ENCODE data around the gene NIP7. TPM values are rescaled to one million over a fixed set of nuclear protein-coding genes. Genes with fewer than 3 reads are reported as not detected.
A peak's percentile ranks its signal among the peaks of the same experiment; 100 is the strongest.

NIP7 gene
- total RNA-seq, 1 experiment from 2014 or later = 72.8 TPM

- Mint-ChIP-seq H3K27me3 (ENCODE audit: low read depth) (no peaks in the 10 kb centered on the region), H3K9me3 (no peaks in the 10 kb centered on the region), H3K4me1 (no peaks in the 10 kb centered on the region), H3K4me3 (no peak overlapping the region), H3K27ac (peak overlapping the region in 1 of 3 experiments; percentile 59; a peak in 1 of 7 replicates), H3K36me3 (ENCODE audit: insufficient read depth in 1 of 3, low read depth in 3 of 3) (peaks cover 48 to 89% (median 79%) of the 10 kb centered on the region in 3 experiments)
- Histone ChIP-seq H3K9me3 (ENCODE audit: control insufficient read depth, low read depth, low read length) (no peaks in the 10 kb centered on the region), H4K5ac (ENCODE audit: insufficient read length, low read depth, low read length) (no peak overlapping the region), H3K23ac (ENCODE audit: insufficient read length, low read depth, low read length) (no peak overlapping the region), H3K23me2 (ENCODE audit: insufficient read length, low read depth, low read length, poor library complexity, severe bottlenecking) (no peaks in the 10 kb centered on the region), H3K27ac (ENCODE audit: insufficient read length, low read depth, low read length) (no peak overlapping the region), H3T11ph (ENCODE audit: low read length) (no peak overlapping the region), H3K14ac (ENCODE audit: insufficient read depth, low read length) (no peak overlapping the region), H4K91ac (ENCODE audit: insufficient read length, low read depth, low read length) (no peak overlapping the region), H3K79me1 (ENCODE audit: insufficient read depth, low read depth, low read length, poor library complexity, severe bottlenecking) (peaks cover 7% of the 10 kb centered on the region), H3K4me2 (ENCODE audit: insufficient read depth, insufficient read length, low read length) (no peak overlapping the region), H2AFZ (ENCODE audit: low read length) (no peak overlapping the region), H3K27me3 (ENCODE audit: insufficient read depth, low read length) (no peaks in the 10 kb centered on the region), H4K20me1 (ENCODE audit: control insufficient read depth, insufficient read depth, insufficient read length) (no peaks in the 10 kb centered on the region), H3K4ac (ENCODE audit: low read depth, low read length) (no peak overlapping the region), H3K9ac (ENCODE audit: extremely low read depth, insufficient read length, low read length) (no peak overlapping the region), H2BK5ac (ENCODE audit: insufficient read length, low read length) (no peak overlapping the region), H3K4me1 (ENCODE audit: insufficient read depth, low read length) (no peaks in the 10 kb centered on the region), H2BK12ac (ENCODE audit: insufficient read length, low read depth, low read length) (no peak overlapping the region), H2BK120ac (ENCODE audit: low read depth, low read length, poor library complexity, severe bottlenecking) (no peak overlapping the region), H2AK5ac (ENCODE audit: insufficient read length, low read length) (no peak overlapping the region), H3K79me2 (ENCODE audit: insufficient read depth, low read length) (no peaks in the 10 kb centered on the region), H2BK15ac (ENCODE audit: low read depth, low read length) (no peak overlapping the region), H3K56ac (ENCODE audit: insufficient read length, low read depth, low read length) (no peak overlapping the region), H2BK20ac (ENCODE audit: low read depth, low read length, poor library complexity, severe bottlenecking) (no peak overlapping the region), H3K18ac (ENCODE audit: insufficient read length, low read depth, low read length) (no peak overlapping the region), H4K8ac (replicated peaks; ENCODE audit: insufficient read length, low read depth, low read length) (no peak overlapping the region)
- no CpG with 5 or more reads among the region's 10 CpGs for WGBS (ENCODE audit: extremely low coverage, insufficient read length, low lambda C conversion rate)
- no peak for DNase-seq
- TF ChIP-seq CTCF (conservative IDR thresholded peaks at IDR 0.05) = no peak
Observed at GRCh38 chr16:69318911-69319289, 20.7 kb upstream of the NIP7 start.

All from H9 (cell line).